IMR-90 (cell line): Measurements from ENCODE around the gene CREBBP. TPM values are rescaled to one million over a fixed set of nuclear protein-coding genes. Genes with fewer than 3 reads are reported as not detected.

Experiments used
- ATAC-seq: fragments of 200-7000 bp; cut with Tn5 transposase; 2 replicates; pipeline ENCODE4 v1.9.1; 2020; ENCODE audit warnings: low read depth, mild to moderate bottlenecking, moderate library complexity
- BruUV-seq: library from RNA; stranded (reverse); fragments of 400-500 nt; replicated peaks from 2 replicates; lab custom pipeline; 2021; lab: Mats Ljungman, UMichigan
- CTCF ChIA-PET: fragments of 300-600 bp; formaldehyde crosslinking; extraction: SDS; loops from one replicate; lab custom pipeline; 2021; ENCODE audit warnings: antibody characterized with exemption; lab: Yijun Ruan, JAX
- POLR2A ChIA-PET: fragments of 300-600 bp; sonication (Branson Sonifier 250); formaldehyde crosslinking; loops from one replicate; lab custom pipeline; 2022; ENCODE audit warnings: antibody characterized with exemption; ENCODE audit not compliant: unreplicated experiment; lab: Charles Lee
- DNase-seq: peaks from one replicate; pipeline ENCODE4 v3.0.0; 2013
- H2AFZ ChIP-seq: replicated peaks from 2 replicates; pipeline ENCODE3; 2013; ENCODE audit warnings: low read length, mild to moderate bottlenecking; ENCODE audit not compliant: poor library complexity
- H2AK5ac ChIP-seq: 2 replicates; pipeline ENCODE4 v1.6.1; 2013; ENCODE audit warnings: low read depth, low read length, inconsistent platforms
- H2AK9ac ChIP-seq: replicated peaks from 2 replicates; pipeline ENCODE3; 2013; ENCODE audit warnings: mild to moderate bottlenecking, low read depth, low read length, moderate library complexity; ENCODE audit not compliant: poor library complexity
- H2BK120ac ChIP-seq: 2 replicates; pipeline ENCODE4 v1.6.1; 2013; ENCODE audit warnings: low read depth, low read length, inconsistent platforms
- H2BK15ac ChIP-seq: 3 replicates; pipeline ENCODE4 v1.6.1; 2013; ENCODE audit warnings: low read depth, low read length, inconsistent platforms
- H2BK20ac ChIP-seq: 2 replicates; pipeline ENCODE4 v1.6.1; 2013; ENCODE audit warnings: low read depth, mild to moderate bottlenecking, inconsistent platforms, low read length, moderate library complexity
- H2BK5ac ChIP-seq: 2 replicates; pipeline ENCODE4 v1.6.1; 2013; ENCODE audit warnings: mild to moderate bottlenecking, low read depth, low read length, inconsistent platforms; ENCODE audit not compliant: poor library complexity, severe bottlenecking
- H3K14ac ChIP-seq: replicated peaks from 2 replicates; pipeline ENCODE4 v1.6.1; 2013; ENCODE audit warnings: low read depth, low read length, inconsistent platforms
- H3K18ac ChIP-seq: 2 replicates; pipeline ENCODE4 v1.6.1; 2013; ENCODE audit warnings: low read depth, low read length, control low read depth
- H3K23ac ChIP-seq: 2 replicates; pipeline ENCODE4 v1.6.1; 2013; ENCODE audit warnings: low read depth, low read length, inconsistent platforms
- H3K27ac ChIP-seq: 2 replicates; pipeline ENCODE4 v1.5.1; 2013; ENCODE audit warnings: mild to moderate bottlenecking, control low read depth, low read length; ENCODE audit not compliant: insufficient read depth
- H3K27me3 ChIP-seq: 2 replicates; pipeline ENCODE4 v1.6.1; 2013; ENCODE audit warnings: low read length; ENCODE audit not compliant: control insufficient read depth, insufficient read depth
- H3K36me3 ChIP-seq: 2 replicates; pipeline ENCODE4 v1.6.1; 2013; ENCODE audit warnings: low read length, mixed read lengths; ENCODE audit not compliant: control insufficient read depth, insufficient read depth
- H3K4ac ChIP-seq: 2 replicates; pipeline ENCODE4 v1.6.1; 2013; ENCODE audit warnings: low read depth, low read length, inconsistent platforms
- H3K4me1 ChIP-seq: 2 replicates; pipeline ENCODE4 v1.6.1; 2013; ENCODE audit warnings: low read length, mixed read lengths; ENCODE audit not compliant: control insufficient read depth, insufficient read depth
- H3K4me2 ChIP-seq: 2 replicates; pipeline ENCODE4 v1.6.1; 2013; ENCODE audit warnings: low read depth, mild to moderate bottlenecking, control low read depth, low read length, moderate library complexity
- H3K4me3 ChIP-seq: 2 replicates; pipeline ENCODE4 v1.5.1; 2013; ENCODE audit warnings: low read depth, mild to moderate bottlenecking, control low read depth, low read length, moderate library complexity; ENCODE audit not compliant: insufficient read depth
- H3K56ac ChIP-seq: 2 replicates; pipeline ENCODE4 v1.6.1; 2013; ENCODE audit warnings: low read length, inconsistent platforms; ENCODE audit not compliant: insufficient read depth; ENCODE audit errors: extremely low read depth
- H3K79me1 ChIP-seq, 2 experiments: 2 replicates each; pipeline ENCODE4 v1.6.1; 2013; ENCODE audit warnings: low read length in 2 of 2, inconsistent platforms in 1 of 2, low read depth in 1 of 2
- H3K9ac ChIP-seq: 2 replicates; pipeline ENCODE4 v1.6.1; 2013; ENCODE audit warnings: low read depth, low read length, control low read depth
- H3K9me1 ChIP-seq: 2 replicates; pipeline ENCODE4 v1.6.1; 2013; ENCODE audit warnings: low read length, inconsistent platforms; ENCODE audit not compliant: insufficient read depth
- H3K9me3 ChIP-seq: 2 replicates; pipeline ENCODE4 v1.6.1; 2013; ENCODE audit warnings: low read length; ENCODE audit not compliant: control insufficient read depth, insufficient read depth
- H4K20me1 ChIP-seq: 2 replicates; pipeline ENCODE4 v1.6.1; 2013; ENCODE audit warnings: low read length, inconsistent platforms; ENCODE audit not compliant: insufficient read depth
- H4K5ac ChIP-seq: 2 replicates; pipeline ENCODE4 v1.6.1; 2013; ENCODE audit warnings: mild to moderate bottlenecking, low read depth, low read length, control low read depth
- H4K8ac ChIP-seq, 2 experiments: 2 replicates each; pipeline ENCODE4 v1.6.1; 2013; ENCODE audit warnings: low read depth in 2 of 2, low read length in 2 of 2, control low read depth in 1 of 2, inconsistent platforms in 1 of 2
- H4K91ac ChIP-seq: 2 replicates; pipeline ENCODE4 v1.6.1; 2013; ENCODE audit warnings: low read depth, low read length, inconsistent platforms; ENCODE audit not compliant: insufficient read depth
- CEBPB ChIP-seq: IDR thresholded peaks from 2 replicates; pipeline ENCODE4 v1.6.1; 2012; ENCODE audit warnings: low read depth, low read length, improper control_type of control experiment
- MAFK ChIP-seq: IDR thresholded peaks from 2 replicates; pipeline ENCODE4 v1.6.1; 2012; ENCODE audit warnings: low read depth, low read length, improper control_type of control experiment
- WGBS, 2 experiments: methylation state at CpG; one replicate each; pipeline versions ENCODE4 v1.1.5 to v1.1.7; 2013; ENCODE audit warnings: missing lambda C conversion rate in 2 of 2; ENCODE audit not compliant: insufficient read length in 1 of 2; ENCODE audit errors: extremely low coverage in 2 of 2; 5-methylcytosine and 5-hydroxymethylcytosine counted together
- dilution Hi-C: fragments of 300-500 bp; cut with HindIII; formaldehyde crosslinking; loops from one replicate; pipeline ENCODE4 v1.14.3; 2018; ENCODE audit warnings: low sequenced_read_pairs; ENCODE audit not compliant: unreplicated experiment
- in situ Hi-C: fragments of 300-500 bp; cut with MboI; formaldehyde crosslinking; loops from 3 replicates; pipeline ENCODE4 v1.14.3; 2019; ENCODE audit warnings: low sequenced_read_pairs, inconsistent platforms, mixed read lengths
- intact Hi-C: fragments of 100-400 bp; cut with micrococcal nuclease; formaldehyde crosslinking; loops from 2 replicates; pipeline ENCODE4 v1.10.0; 2022
- polyA plus RNA-seq, 3 experiments: library from polyadenylated mRNA; depleted of rRNA; stranded (reverse); fragments of >200 nt; gene quantifications; 2 replicates each; pipeline ENCODE4 v1.2.3, GENCODE V29; 2012; ENCODE audit warnings: low replicate concordance in 1 of 3
- total RNA-seq: library from RNA; depleted of rRNA; stranded (reverse); fragments of >200 nt; gene quantifications from 2 replicates; pipeline ENCODE4 v1.2.3, GENCODE V29; 2012

The CREBBP gene
- total and polyA plus RNA-seq, 2 of the 4 experiments (the other 2 are of a cell fraction): 7.3 to 12.5 TPM

- 80% methylated on average over 1 of the region's 15 CpGs; no CpG with 5 or more reads in 1 of the 2 experiments for WGBS, 2 experiments
- no peak overlapping the region for H2AK5ac ChIP-seq
- no peak overlapping the region for H3K27ac ChIP-seq
- H2BK120ac ChIP-seq: no peak overlapping the region
- H3K4me1 ChIP-seq: peaks cover 40% of the 10 kb centered on the region
- H3K9ac ChIP-seq: no peak overlapping the region
- H3K4me3 ChIP-seq: no peak overlapping the region
- ATAC-seq (no peak), DNase-seq (no peak)
- no peaks in the 10 kb centered on the region; the same call in 1 of the 2 replicates for H3K36me3 ChIP-seq
- peaks cover 49% of the 10 kb centered on the region for H3K9me1 ChIP-seq
- no peaks in the 10 kb centered on the region for H3K27me3 ChIP-seq
- no peak overlapping the region for H3K56ac ChIP-seq
- ChIA-PET POLR2A (no interaction called here), CTCF (no interaction called here)
- no peak overlapping the region for H4K91ac ChIP-seq
- H2AK9ac ChIP-seq: no peak overlapping the region
- peaks cover 12 to 86% of the 10 kb centered on the region in 2 experiments for H3K79me1 ChIP-seq
- no peaks in the 10 kb centered on the region for H3K9me3 ChIP-seq
- dilution Hi-C loops (no loop called here), in situ Hi-C loops (no loop called here), intact Hi-C loops (loop anchor here (5.0 kb wide), 4 partner anchors 48 to 377 kb away; partner anchors contain the start of gene ADCY9)
- H4K5ac ChIP-seq: no peak overlapping the region
- no peak overlapping the region for H3K4ac ChIP-seq
- no peak overlapping the region for H3K18ac ChIP-seq
- BruUV-seq: no TSS peak
- no peak overlapping the region for H2BK5ac ChIP-seq
- TF ChIP-seq MAFK: peak; percentile 75
- TF ChIP-seq CEBPB: no peak
- no peak overlapping the region for H2AFZ ChIP-seq
- H3K4me2 ChIP-seq: no peak overlapping the region
- peak overlapping the region; percentile 56; the same call in 1 of the 2 replicates for H3K23ac ChIP-seq
- no peak overlapping the region for H2BK20ac ChIP-seq
- H4K20me1 ChIP-seq: peaks cover 99% of the 10 kb centered on the region
- no peak overlapping the region for H4K8ac ChIP-seq
- no peak overlapping the region for H3K14ac ChIP-seq
- no peak overlapping the region for H2BK15ac ChIP-seq
These were observed 5.5 kb downstream of the CREBBP start for GRCh38 chr16:3874794-3875692.
